Measurements from ENCODE around the gene RSPO3.

RSPO3 gene

GRCh38 chr6:127164036-127164435, 45.6 kb downstream of the RSPO3 start:
- no peak for DNase-seq

- DNase-seq, result no peak
These were observed 46.1 kb downstream of the RSPO3 start for GRCh38 chr6:127164565-127164964.

DNA sequence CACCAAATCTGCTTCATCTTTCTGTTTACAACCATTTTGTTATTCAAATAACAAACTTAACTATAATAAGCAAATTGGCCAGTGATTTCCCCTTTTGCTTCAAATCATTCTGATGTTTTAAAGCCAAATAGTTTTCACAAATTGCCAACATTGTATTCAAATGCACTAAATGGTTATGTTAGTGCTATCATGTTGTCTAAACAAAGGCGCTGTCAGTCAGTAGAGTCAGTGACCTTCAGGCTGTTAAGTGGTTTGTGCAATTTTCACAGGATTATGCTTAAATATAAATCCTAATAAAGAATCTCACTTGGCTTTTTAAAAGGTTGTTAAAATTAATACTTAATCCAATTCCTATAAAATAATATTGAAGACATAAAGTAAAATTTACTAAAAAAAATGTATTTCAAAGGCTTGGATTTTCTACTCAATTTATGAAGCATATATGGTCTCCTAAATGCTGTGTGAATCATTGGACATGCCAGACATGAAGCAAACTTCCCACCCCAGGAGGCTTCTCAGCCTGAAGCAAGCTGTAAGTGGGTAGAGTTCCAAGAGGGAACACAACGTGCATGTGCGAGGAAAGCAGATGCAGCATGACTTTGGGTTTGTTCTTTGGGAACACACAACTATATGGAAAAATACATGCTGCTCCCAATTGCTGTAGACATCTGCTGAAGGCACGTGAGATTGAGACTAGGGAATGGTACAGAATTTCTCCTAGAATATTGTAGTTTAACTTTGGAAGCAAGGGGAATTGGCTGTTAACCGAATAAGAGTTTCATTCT, 54.9 kb downstream of the RSPO3 start:
- no peak for DNase-seq

GRCh38 chr6:127176146-127176545, 57.7 kb downstream of the RSPO3 start:
- DNase-seq, result no peak

- no peak for DNase-seq
These were observed 58.8 kb downstream of the RSPO3 start for GRCh38 chr6:127177030-127177922.

DNA sequence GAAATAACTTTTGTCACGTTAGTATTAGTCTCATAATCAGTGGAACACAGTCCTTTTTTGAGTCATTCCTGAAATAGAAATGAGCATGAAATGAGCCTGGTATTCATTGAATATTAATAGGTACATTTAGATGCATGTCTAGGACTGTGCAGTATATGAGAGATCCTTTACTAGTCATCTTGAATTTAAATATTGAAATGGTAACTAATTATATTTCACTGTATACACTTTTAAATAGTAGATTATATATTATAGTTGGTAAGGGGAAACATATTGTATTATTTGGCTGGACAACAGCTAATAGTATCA, 59.4 kb downstream of the RSPO3 start:
- no peak for DNase-seq

GRCh38 chr6:127178746-127179145, 60.3 kb downstream of the RSPO3 start:
- DNase-seq, result no peak

DNA sequence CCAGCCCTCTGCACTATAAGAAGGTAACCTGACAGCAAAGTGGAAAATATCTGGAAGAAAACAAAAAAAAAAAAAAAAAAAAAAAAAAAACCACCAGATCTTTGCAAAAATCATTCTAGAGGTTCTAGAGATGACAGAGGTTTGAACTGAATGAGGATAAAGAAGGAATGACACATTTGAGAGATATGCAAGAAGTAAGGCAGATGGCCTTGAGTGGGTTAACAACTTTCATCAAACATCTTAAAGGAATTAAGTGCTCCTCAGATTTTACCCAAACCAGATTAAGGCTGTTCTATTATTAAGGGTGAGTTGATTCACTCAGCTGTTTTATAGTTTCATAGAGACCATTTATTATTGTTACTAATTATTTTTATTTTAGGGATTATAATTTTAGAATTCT, 62.0 kb downstream of the RSPO3 start:
- no peak for DNase-seq

DNA sequence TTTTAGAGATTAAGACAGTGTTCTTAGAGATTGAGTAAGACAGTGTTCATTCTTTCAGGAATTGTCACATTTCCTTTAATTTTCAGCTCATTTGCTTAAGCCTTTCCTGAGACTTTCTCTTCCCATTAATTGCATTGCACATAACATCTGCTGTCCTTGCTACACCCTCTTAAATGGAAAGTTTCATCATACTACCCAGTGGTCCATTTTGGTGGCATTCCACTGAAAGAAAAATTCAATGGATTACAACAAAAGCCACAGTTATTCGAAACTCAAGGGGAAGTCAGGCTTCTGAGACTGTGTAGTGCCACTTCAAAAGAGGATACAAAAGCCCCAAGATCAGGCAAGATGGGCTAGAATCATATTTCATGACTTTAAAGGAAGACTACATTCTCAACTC, 64.0 kb downstream of the RSPO3 start:
- no peak for DNase-seq

DNA sequence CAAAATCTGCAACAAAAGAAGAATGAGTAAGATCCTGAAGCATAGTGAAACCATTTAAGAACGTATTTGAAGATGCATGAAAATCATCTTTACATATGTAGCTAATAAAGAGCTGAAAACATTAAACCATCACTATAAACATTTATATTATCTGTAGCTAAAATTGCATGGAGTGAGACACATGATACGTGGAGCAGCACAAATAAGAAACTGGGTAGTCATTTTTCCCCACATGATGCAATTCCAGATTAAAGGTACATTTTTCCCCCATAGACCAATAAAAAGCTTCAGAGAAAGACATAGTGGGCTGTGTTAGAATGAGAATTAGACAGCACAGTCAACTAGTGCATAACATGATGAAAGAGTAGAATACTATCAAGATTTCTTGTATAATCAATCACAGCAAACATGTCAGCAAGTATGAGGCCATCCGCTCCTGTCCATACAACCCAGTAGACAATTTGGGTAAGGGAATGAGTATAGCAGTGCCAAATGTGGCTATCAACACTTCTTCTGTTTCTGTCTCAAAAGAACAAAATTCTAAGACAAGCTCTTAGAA, 67.0 kb downstream of the RSPO3 start:
- no peak for DNase-seq

GRCh38 chr6:127186889-127187288, 68.4 kb downstream of the RSPO3 start:
- DNase-seq, result peak; percentile 24 to 64

- DNase-seq, result no peak
These were observed 70.3 kb downstream of the RSPO3 start for GRCh38 chr6:127188744-127189143.

DNA sequence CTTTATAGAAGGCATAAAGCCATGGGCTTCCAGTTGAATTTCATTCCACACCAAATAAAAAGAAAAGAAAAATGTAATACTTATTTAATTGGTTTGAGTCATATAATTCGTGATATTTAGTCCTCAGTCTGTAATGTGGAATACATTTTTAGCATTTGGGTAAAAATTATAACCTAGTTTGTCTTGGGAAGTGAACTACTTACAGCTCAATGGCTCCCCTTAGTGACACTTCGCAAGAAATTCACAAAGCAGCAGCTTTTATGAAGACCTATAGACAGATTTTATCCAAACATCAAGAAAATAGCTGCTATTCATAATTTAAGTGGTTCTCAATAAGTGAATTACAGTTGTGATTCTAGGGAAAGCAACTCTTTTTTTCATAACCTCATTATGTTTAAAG, 72.1 kb downstream of the RSPO3 start:
- no peak for DNase-seq

DNA sequence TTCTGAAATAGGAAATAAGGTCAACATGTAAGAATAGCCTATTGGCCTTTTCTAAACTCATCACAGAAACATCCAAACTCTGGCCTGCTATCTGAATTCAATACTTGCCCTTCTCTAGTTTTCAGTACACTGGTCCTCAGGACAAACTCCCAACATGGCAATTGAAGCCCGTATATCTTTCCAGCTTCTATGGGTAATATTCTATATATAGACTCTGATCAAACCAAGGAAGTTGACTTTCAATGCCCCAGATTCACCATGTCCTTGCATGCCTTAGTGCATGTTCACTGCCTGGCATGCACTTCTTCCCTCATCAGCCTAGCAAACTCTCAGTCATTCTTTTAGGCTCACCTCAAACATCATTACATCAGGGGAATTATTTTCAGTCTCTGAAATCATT, 73.2 kb downstream of the RSPO3 start:
- no peak for DNase-seq

DNA sequence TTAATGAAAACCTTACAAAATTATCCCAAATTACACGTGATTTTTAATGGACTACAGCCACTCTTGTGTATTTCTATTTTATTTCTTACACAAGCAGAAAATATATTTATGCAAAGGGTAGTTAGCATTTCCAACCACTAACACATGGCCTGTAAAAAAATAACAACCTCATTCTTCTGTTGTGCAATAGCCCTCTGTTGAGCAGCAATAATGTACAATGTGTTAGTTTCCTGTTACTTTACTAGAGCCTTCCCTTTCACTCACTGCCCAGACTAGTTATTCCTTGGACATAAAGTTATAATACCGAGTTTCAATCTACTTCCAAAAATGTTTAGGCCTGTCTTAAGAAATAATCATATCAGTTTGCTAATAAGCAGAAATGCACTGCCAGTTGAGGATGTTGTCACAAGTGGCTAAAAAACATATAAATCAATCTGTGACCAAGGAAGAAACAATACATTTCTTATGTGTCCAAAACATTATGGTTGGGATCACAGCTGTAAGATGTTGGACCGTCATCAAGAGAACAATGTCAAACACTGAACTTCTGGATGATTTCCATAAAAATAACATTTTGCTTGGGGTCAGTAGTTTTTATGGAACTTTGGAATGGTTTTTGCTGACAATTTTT, 74.6 kb downstream of the RSPO3 start:
- DNase-seq, result no peak

GRCh38 chr6:127195833-127196232, 77.4 kb downstream of the RSPO3 start:
- no peak for DNase-seq

DNA sequence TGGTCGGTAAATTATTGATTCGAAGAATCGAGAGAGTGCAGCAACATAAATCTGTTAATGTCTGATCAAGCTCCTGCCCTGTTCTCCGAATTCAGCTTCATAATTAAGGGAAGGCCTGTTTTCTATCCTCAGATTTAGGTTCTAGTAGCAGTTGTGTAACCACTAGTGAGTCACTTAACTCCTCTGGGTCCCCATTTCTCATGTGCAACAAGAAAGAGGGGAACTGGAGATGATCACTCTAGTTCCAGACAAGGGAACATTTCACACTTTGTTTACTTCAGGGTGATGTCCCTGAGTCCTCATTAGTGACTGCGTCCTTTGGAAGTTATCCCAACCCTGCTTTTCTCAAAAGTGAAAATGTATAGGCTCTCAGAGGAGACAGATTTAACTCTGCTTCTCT, 80.1 kb downstream of the RSPO3 start:
- no peak for DNase-seq

DNA sequence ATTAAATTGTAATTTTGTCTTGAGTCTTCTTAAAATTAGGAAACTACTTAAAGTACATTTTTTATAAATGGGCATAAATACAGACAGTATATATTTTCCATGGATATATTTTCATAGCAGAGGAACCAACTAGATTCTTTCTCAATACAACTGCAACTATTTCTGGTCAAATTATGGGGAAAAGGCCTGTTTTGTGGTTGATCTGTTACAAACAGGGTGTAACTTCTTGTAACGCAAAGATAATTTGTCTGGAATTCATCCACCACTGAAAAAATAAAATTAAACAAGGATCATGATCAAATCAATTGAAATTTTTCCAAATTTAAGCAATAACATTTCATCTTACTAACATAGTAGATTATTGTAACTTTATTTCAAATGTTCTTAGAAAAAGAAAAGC, 81.0 kb downstream of the RSPO3 start:
- no peak for DNase-seq

DNA sequence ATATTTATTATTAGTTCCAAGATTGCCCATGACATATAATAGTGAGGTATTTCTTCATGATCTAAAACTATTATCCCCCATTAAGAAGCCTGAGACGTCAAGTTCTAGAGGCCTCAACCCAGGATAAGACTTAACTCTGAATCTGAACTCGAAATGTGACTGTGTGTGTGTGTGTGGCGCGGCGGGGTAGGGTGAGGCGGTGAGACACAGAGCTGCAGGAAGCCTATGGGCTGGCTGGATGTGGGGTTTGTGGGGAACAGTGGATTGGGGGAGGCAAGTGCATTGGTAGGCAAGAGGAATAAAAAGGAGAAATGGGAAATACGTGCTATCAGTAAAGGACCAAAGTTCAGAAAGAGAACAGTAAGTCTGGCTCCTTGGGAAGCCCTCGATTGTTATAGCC, 81.6 kb downstream of the RSPO3 start:
- DNase-seq, result no peak

- DNase-seq, result no peak
These were observed 82.8 kb downstream of the RSPO3 start for GRCh38 chr6:127201321-127201720.

DNA sequence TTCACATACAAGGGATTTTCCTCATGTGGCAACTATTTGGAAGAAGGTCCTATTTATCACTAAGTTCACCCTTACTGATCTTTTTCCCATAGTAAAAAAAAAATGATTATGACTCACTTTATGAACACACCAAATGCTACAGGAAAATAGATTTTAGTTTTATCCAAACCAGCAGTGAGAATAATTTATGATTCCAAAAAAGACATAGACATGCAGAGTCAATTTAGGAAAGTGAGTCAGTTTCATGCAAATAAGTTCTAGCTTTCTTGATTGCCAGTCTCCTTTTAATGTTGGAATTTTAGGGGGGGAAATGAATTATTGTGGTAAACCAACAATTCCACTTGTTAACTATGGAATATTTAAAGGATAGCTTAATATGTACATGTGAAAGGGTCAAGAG, 84.2 kb downstream of the RSPO3 start:
- DNase-seq, result no peak

DNA sequence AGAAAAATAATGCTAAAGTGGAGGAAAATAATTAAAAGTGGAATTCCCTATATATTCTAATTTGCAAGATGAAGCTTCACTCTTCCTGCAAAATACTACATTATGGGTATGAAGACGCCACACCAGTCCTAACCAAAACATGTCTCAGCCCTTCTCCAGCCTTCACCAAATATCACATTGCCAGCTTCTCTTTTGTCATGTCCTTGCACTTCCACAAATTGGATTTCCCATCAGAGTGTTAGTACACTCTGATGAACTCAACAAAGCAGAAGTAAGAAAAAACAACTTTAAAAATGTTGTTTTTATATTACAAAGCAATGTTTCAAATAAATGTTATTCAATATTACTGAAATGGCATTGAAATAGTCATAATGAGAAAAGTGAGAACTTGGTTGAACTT, 85.8 kb downstream of the RSPO3 start:
- DNase-seq, result no peak

DNA sequence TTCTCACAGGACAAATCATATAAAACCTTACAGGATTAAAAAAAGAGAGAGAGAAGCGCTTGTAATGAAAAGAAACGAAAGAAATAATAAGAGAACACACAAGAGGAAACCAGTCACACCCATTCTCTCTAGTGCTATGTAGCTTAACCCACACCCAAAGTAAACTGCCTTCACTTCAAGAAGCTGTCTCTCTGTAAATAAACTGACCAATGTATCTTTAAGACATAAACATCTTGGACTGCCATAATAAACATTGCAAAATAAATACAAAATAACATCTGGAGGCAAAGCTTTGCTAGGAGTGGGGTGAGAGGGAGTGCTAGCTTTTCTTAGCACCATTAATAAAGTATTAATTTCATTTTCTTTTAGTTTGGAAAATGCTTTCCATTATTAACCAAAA, 86.6 kb downstream of the RSPO3 start:
- no peak for DNase-seq

Measured in stimulated activated CD4-positive, alpha-beta T cell treated with anti-CD3 and anti-CD28 coated beads, Interleukin-4, amount 100 ng/mL, for 4 hours (primary cell).